ENCODE results near the gene KAT8. TPM values are rescaled to one million over a fixed set of nuclear protein-coding genes. Genes with fewer than 3 reads are reported as not detected.
A peak's percentile ranks its signal among the peaks of the same experiment; 100 is the strongest.

The KAT8 gene
- total RNA-seq, 1 donor from 2014 or later, result 33.5 TPM

GRCh38 chr16:31147574-31147973 lies 30.1 kb downstream of the KAT8 start:
- Histone ChIP-seq H3K9ac (ENCODE audit: low read length) (no peak overlapping the region), H3K4me2 (ENCODE audit: low read length) (no peak overlapping the region), H3K27ac (ENCODE audit: low read depth, low read length) (no peak overlapping the region), H3K4me1 (ENCODE audit: insufficient read depth, low read length) (peaks cover 4% of the 10 kb centered on the region), H3K79me2 (ENCODE audit: insufficient read depth, low read length) (no peaks in the 10 kb centered on the region), H3K4me3 (ENCODE audit: insufficient read depth, low read depth, low read length) (no peak overlapping the region), H2AFZ (ENCODE audit: low read depth, low read length) (no peak overlapping the region), H3K9me3 (ENCODE audit: insufficient read depth, low read depth, low read length) (no peaks in the 10 kb centered on the region), H3K27me3 (ENCODE audit: insufficient read depth, low read length) (peaks cover 29% of the 10 kb centered on the region), H3K36me3 (ENCODE audit: insufficient read depth, low read length) (no peaks in the 10 kb centered on the region), H4K20me1 (ENCODE audit: insufficient read depth, low read length) (no peaks in the 10 kb centered on the region)
- peaks cover 31% of the 10 kb centered on the region for H3K27me3 Mint-ChIP-seq (ENCODE audit: low read depth, unreplicated experiment)
- peaks cover 5% of the 10 kb centered on the region for H3K9me3 Mint-ChIP-seq (ENCODE audit: unreplicated experiment)
- no peaks in the 10 kb centered on the region for H3K4me1 Mint-ChIP-seq (ENCODE audit: low read depth, unreplicated experiment)
- no peak for DNase-seq (ENCODE audit: low read depth)
- FAIRE-seq, result no peak
- H3K36me3 Mint-ChIP-seq (ENCODE audit: low read depth, unreplicated experiment), result no peaks in the 10 kb centered on the region
- H3K27ac Mint-ChIP-seq (ENCODE audit: unreplicated experiment), result no peak overlapping the region
- H3K4me3 Mint-ChIP-seq (ENCODE audit: unreplicated experiment), result peak overlapping the region; percentile 54
- TF ChIP-seq CTCF (IDR thresholded peaks at IDR 0.05; ENCODE audit: insufficient read depth, low read depth, low read length), result no peak
- no peak for TF ChIP-seq EZH2 (IDR thresholded peaks at IDR 0.05; ENCODE audit: insufficient read depth, low read length)

GRCh38 chr16:31148281-31148728 lies 30.8 kb downstream of the KAT8 start:
- H3K4me2 ChIP-seq (ENCODE audit: low read length), result peak overlapping the region; percentile 39
- Mint-ChIP-seq H3K27ac (ENCODE audit: unreplicated experiment) (no peak overlapping the region), H3K36me3 (ENCODE audit: low read depth, unreplicated experiment) (no peaks in the 10 kb centered on the region), H3K9me3 (ENCODE audit: unreplicated experiment) (peaks cover 5% of the 10 kb centered on the region), H3K4me3 (ENCODE audit: unreplicated experiment) (no peak overlapping the region), H3K27me3 (ENCODE audit: low read depth, unreplicated experiment) (peaks cover 31% of the 10 kb centered on the region), H3K4me1 (ENCODE audit: low read depth, unreplicated experiment) (no peaks in the 10 kb centered on the region)
- FAIRE-seq (no peak), DNase-seq (ENCODE audit: low read depth) (no peak)
- H3K9ac ChIP-seq (ENCODE audit: low read length), result no peak overlapping the region
- H2AFZ ChIP-seq (ENCODE audit: low read depth, low read length), result peak overlapping the region; percentile 47
- TF ChIP-seq EZH2 (IDR thresholded peaks at IDR 0.05; ENCODE audit: insufficient read depth, low read length) (peak; percentile 64), CTCF (IDR thresholded peaks at IDR 0.05; ENCODE audit: insufficient read depth, low read depth, low read length) (no peak)
- no peaks in the 10 kb centered on the region for H3K4me1 ChIP-seq (ENCODE audit: insufficient read depth, low read length)
- H3K9me3 ChIP-seq (ENCODE audit: insufficient read depth, low read depth, low read length), result no peaks in the 10 kb centered on the region
- no peaks in the 10 kb centered on the region for H3K79me2 ChIP-seq (ENCODE audit: insufficient read depth, low read length)
- no peaks in the 10 kb centered on the region for H3K36me3 ChIP-seq (ENCODE audit: insufficient read depth, low read length)
- H3K4me3 ChIP-seq (ENCODE audit: insufficient read depth, low read depth, low read length), result no peak overlapping the region
- H3K27ac ChIP-seq (ENCODE audit: low read depth, low read length), result no peak overlapping the region
- peaks cover 29% of the 10 kb centered on the region for H3K27me3 ChIP-seq (ENCODE audit: insufficient read depth, low read length)
- H4K20me1 ChIP-seq (ENCODE audit: insufficient read depth, low read length), result no peaks in the 10 kb centered on the region

GRCh38 chr16:31148896-31149295 lies 31.4 kb downstream of the KAT8 start:
- DNase-seq (ENCODE audit: low read depth) (no peak), FAIRE-seq (no peak)
- Histone ChIP-seq H3K27me3 (ENCODE audit: insufficient read depth, low read length) (peaks cover 29% of the 10 kb centered on the region), H4K20me1 (ENCODE audit: insufficient read depth, low read length) (no peaks in the 10 kb centered on the region), H2AFZ (ENCODE audit: low read depth, low read length) (no peak overlapping the region), H3K36me3 (ENCODE audit: insufficient read depth, low read length) (no peaks in the 10 kb centered on the region), H3K9me3 (ENCODE audit: insufficient read depth, low read depth, low read length) (no peaks in the 10 kb centered on the region), H3K27ac (ENCODE audit: low read depth, low read length) (no peak overlapping the region), H3K4me3 (ENCODE audit: insufficient read depth, low read depth, low read length) (no peak overlapping the region), H3K4me1 (ENCODE audit: insufficient read depth, low read length) (no peaks in the 10 kb centered on the region), H3K9ac (ENCODE audit: low read length) (no peak overlapping the region), H3K79me2 (ENCODE audit: insufficient read depth, low read length) (no peaks in the 10 kb centered on the region), H3K4me2 (ENCODE audit: low read length) (no peak overlapping the region)
- Mint-ChIP-seq H3K4me3 (ENCODE audit: unreplicated experiment) (no peak overlapping the region), H3K27ac (ENCODE audit: unreplicated experiment) (no peak overlapping the region), H3K4me1 (ENCODE audit: low read depth, unreplicated experiment) (no peaks in the 10 kb centered on the region), H3K27me3 (ENCODE audit: low read depth, unreplicated experiment) (peaks cover 30% of the 10 kb centered on the region), H3K9me3 (ENCODE audit: unreplicated experiment) (peaks cover 5% of the 10 kb centered on the region), H3K36me3 (ENCODE audit: low read depth, unreplicated experiment) (no peaks in the 10 kb centered on the region)
- TF ChIP-seq EZH2 (IDR thresholded peaks at IDR 0.05; ENCODE audit: insufficient read depth, low read length) (no peak), CTCF (IDR thresholded peaks at IDR 0.05; ENCODE audit: insufficient read depth, low read depth, low read length) (no peak)
